PFSK-1 (cell line): Measurements from ENCODE around the gene NT5DC3.

Source experiments
- POLR2AphosphoS5 ChIP-seq: IDR thresholded peaks from 2 replicates; pipeline ENCODE4 v1.6.1; 2012; ENCODE audit warnings: low read depth, mild to moderate bottlenecking, control low read depth, low read length, moderate library complexity
- SIN3A ChIP-seq: IDR thresholded peaks from 2 replicates; pipeline ENCODE4 v1.6.1; 2012; ENCODE audit warnings: mild to moderate bottlenecking, low read length, moderate library complexity, borderline replicate concordance; ENCODE audit not compliant: insufficient read depth
- TAF1 ChIP-seq: IDR thresholded peaks from 2 replicates; pipeline ENCODE4 v1.6.1; 2012; ENCODE audit warnings: low read length, control low read depth, borderline replicate concordance; ENCODE audit not compliant: insufficient read depth
- TF ChIP-seq, protein P1 (sequence below), 2 experiments: IDR thresholded peaks; 2 replicates each; pipeline versions ENCODE4 v1.6.1 to v1.8.0; 2011 to 2012; ENCODE audit warnings: low read depth in 2 of 2, low read length in 2 of 2, control low read depth in 1 of 2, inconsistent platforms in 1 of 2, mild to moderate bottlenecking in 1 of 2, moderate library complexity in 1 of 2; ENCODE audit not compliant: insufficient read depth in 1 of 2

DNA sequence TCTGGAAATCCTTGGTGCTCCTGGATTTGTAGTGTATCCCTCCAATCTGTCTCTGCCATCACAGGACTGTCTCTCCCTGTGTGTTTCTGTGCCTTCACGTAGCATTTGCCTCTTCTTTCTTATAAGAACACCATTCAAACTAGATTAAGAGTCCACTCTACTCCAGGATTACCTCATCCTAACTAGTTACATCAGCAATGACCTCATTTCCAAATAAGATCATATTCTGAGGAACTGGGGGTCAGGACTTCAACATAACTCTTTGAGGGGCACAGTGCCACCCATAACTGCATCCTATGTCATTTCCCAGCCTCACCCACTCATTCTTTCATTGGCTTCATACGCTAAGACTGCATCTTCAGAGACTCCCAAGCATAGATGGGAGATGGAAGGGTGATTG lies 106.2 kb downstream of the NT5DC3 start:
- no peak for TF ChIP-seq POLR2AphosphoS5
- TF ChIP-seq SIN3A: no peak
- TF ChIP-seq, protein P1, sequence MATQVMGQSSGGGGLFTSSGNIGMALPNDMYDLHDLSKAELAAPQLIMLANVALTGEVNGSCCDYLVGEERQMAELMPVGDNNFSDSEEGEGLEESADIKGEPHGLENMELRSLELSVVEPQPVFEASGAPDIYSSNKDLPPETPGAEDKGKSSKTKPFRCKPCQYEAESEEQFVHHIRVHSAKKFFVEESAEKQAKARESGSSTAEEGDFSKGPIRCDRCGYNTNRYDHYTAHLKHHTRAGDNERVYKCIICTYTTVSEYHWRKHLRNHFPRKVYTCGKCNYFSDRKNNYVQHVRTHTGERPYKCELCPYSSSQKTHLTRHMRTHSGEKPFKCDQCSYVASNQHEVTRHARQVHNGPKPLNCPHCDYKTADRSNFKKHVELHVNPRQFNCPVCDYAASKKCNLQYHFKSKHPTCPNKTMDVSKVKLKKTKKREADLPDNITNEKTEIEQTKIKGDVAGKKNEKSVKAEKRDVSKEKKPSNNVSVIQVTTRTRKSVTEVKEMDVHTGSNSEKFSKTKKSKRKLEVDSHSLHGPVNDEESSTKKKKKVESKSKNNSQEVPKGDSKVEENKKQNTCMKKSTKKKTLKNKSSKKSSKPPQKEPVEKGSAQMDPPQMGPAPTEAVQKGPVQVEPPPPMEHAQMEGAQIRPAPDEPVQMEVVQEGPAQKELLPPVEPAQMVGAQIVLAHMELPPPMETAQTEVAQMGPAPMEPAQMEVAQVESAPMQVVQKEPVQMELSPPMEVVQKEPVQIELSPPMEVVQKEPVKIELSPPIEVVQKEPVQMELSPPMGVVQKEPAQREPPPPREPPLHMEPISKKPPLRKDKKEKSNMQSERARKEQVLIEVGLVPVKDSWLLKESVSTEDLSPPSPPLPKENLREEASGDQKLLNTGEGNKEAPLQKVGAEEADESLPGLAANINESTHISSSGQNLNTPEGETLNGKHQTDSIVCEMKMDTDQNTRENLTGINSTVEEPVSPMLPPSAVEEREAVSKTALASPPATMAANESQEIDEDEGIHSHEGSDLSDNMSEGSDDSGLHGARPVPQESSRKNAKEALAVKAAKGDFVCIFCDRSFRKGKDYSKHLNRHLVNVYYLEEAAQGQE (IDR thresholded peaks at IDR 0.05; ENCODE audit: insufficient read depth in 1 of 2, low read depth in 2 of 2, low read length in 2 of 2): no peak
- TF ChIP-seq TAF1: no peak
